ENCODE data around the gene ATG16L1.

Gene ATG16L1

GRCh38 chr2:233221378-233222063 is 30.0 kb upstream of the ATG16L1 start:
- Histone ChIP-seq H3K9me2 (ENCODE audit: low read depth, low read length) (no peaks in the 10 kb centered on the region), H2AFZ (ENCODE audit: low read length) (no peak overlapping the region), H3F3A (ENCODE audit: insufficient read depth, low read length) (no peaks in the 10 kb centered on the region), H3K4me1 (ENCODE audit: insufficient read depth, low read length, severe bottlenecking) (peaks cover 12% of the 10 kb centered on the region), H3K27me3 (ENCODE audit: insufficient read depth, low read length) (no peaks in the 10 kb centered on the region), H4K20me1 (ENCODE audit: insufficient read depth, low read length) (no peaks in the 10 kb centered on the region), H3K4me2 (ENCODE audit: low read length) (no peak overlapping the region), H3K9ac (ENCODE audit: low read length) (no peak overlapping the region), H3K9me3 (ENCODE audit: low read length) (no peaks in the 10 kb centered on the region), H3K36me3 (ENCODE audit: insufficient read depth, low read length) (no peaks in the 10 kb centered on the region), H3K79me2 (ENCODE audit: insufficient read depth, low read length) (no peaks in the 10 kb centered on the region), H3K4me3 (ENCODE audit: low read depth, low read length, poor library complexity, severe bottlenecking) (no peak overlapping the region), H3K27ac (ENCODE audit: low read depth, low read length, poor library complexity, severe bottlenecking) (no peak overlapping the region)
- no peak for TF ChIP-seq CTCF (IDR thresholded peaks at IDR 0.05; ENCODE audit: low read length)
- no peak for TF ChIP-seq EZH2 (IDR thresholded peaks at IDR 0.05; ENCODE audit: borderline replicate concordance, low read length)

- Histone ChIP-seq H3K9me3 (ENCODE audit: low read length) (no peaks in the 10 kb centered on the region), H3K4me2 (ENCODE audit: low read length) (no peak overlapping the region), H3K4me1 (ENCODE audit: insufficient read depth, low read length, severe bottlenecking) (peaks cover 16% of the 10 kb centered on the region), H4K20me1 (ENCODE audit: insufficient read depth, low read length) (no peaks in the 10 kb centered on the region), H3K9me2 (ENCODE audit: low read depth, low read length) (no peaks in the 10 kb centered on the region), H3K9ac (ENCODE audit: low read length) (no peak overlapping the region), H3K36me3 (ENCODE audit: insufficient read depth, low read length) (no peaks in the 10 kb centered on the region), H3F3A (ENCODE audit: insufficient read depth, low read length) (no peaks in the 10 kb centered on the region), H3K79me2 (ENCODE audit: insufficient read depth, low read length) (no peaks in the 10 kb centered on the region), H3K4me3 (ENCODE audit: low read depth, low read length, poor library complexity, severe bottlenecking) (no peak overlapping the region), H3K27ac (ENCODE audit: low read depth, low read length, poor library complexity, severe bottlenecking) (peak overlapping the region; percentile 70), H2AFZ (ENCODE audit: low read length) (peak overlapping the region; percentile 16; the same call in 1 of the 2 replicates), H3K27me3 (ENCODE audit: insufficient read depth, low read length) (no peaks in the 10 kb centered on the region)
- TF ChIP-seq EZH2 (IDR thresholded peaks at IDR 0.05; ENCODE audit: borderline replicate concordance, low read length) (no peak), CTCF (IDR thresholded peaks at IDR 0.05; ENCODE audit: low read length) (no peak)
These were observed 28.2 kb upstream of the ATG16L1 start for GRCh38 chr2:233223059-233223894.

GRCh38 chr2:233225230-233226068 is 26.0 kb upstream of the ATG16L1 start:
- Histone ChIP-seq H2AFZ (ENCODE audit: low read length) (no peak overlapping the region), H3K27me3 (ENCODE audit: insufficient read depth, low read length) (no peaks in the 10 kb centered on the region), H3K4me1 (ENCODE audit: insufficient read depth, low read length, severe bottlenecking) (peaks cover 16% of the 10 kb centered on the region), H3K27ac (ENCODE audit: low read depth, low read length, poor library complexity, severe bottlenecking) (no peak overlapping the region), H3K4me2 (ENCODE audit: low read length) (no peak overlapping the region), H3K79me2 (ENCODE audit: insufficient read depth, low read length) (no peaks in the 10 kb centered on the region), H3F3A (ENCODE audit: insufficient read depth, low read length) (no peaks in the 10 kb centered on the region), H3K4me3 (ENCODE audit: low read depth, low read length, poor library complexity, severe bottlenecking) (no peak overlapping the region), H3K9me2 (ENCODE audit: low read depth, low read length) (no peaks in the 10 kb centered on the region), H4K20me1 (ENCODE audit: insufficient read depth, low read length) (no peaks in the 10 kb centered on the region), H3K9me3 (ENCODE audit: low read length) (no peaks in the 10 kb centered on the region), H3K36me3 (ENCODE audit: insufficient read depth, low read length) (no peaks in the 10 kb centered on the region), H3K9ac (ENCODE audit: low read length) (no peak overlapping the region)
- TF ChIP-seq CTCF (IDR thresholded peaks at IDR 0.05; ENCODE audit: low read length) (no peak), EZH2 (IDR thresholded peaks at IDR 0.05; ENCODE audit: borderline replicate concordance, low read length) (no peak)

Measured in OCI-LY1 (cell line).